Kidney epithelial cell (primary cell): ENCODE results near the gene CES3. TPM values are rescaled to one million over a fixed set of nuclear protein-coding genes. Genes with fewer than 3 reads are reported as not detected.

Experiments used
- DNase-seq: peaks from one replicate; pipeline ENCODE4 v3.0.0-alpha.2; 2010; ENCODE audit warnings: low read depth
- H3K27me3 ChIP-seq: 2 replicates; pipeline ENCODE4 v1.6.0; 2011; ENCODE audit warnings: low read length; ENCODE audit not compliant: control insufficient read depth, insufficient read depth
- H3K36me3 ChIP-seq: 2 replicates; pipeline ENCODE4 v1.5.1; 2011; ENCODE audit warnings: low read length; ENCODE audit not compliant: control insufficient read depth, insufficient read depth
- H3K4me3 ChIP-seq: 2 replicates; pipeline ENCODE4 v1.5.1; 2011; ENCODE audit warnings: low read depth, mild to moderate bottlenecking, control low read depth, low read length
- total RNA-seq: library from RNA; depleted of rRNA; stranded (reverse); fragments of >200 nt; gene quantifications from 2 replicates; pipeline ENCODE4 v1.2.3, GENCODE V29; 2015
- TF ChIP-seq, protein P1 (sequence below): IDR thresholded peaks from 2 replicates; pipeline ENCODE4 v1.5.1; 2011; ENCODE audit warnings: mild to moderate bottlenecking, moderate library complexity, low read length, control low read depth, inconsistent platforms; ENCODE audit not compliant: insufficient read depth, poor library complexity, severe bottlenecking

The CES3 gene
- total RNA-seq, 1 donor from 2014 or later: not detected

DNA sequence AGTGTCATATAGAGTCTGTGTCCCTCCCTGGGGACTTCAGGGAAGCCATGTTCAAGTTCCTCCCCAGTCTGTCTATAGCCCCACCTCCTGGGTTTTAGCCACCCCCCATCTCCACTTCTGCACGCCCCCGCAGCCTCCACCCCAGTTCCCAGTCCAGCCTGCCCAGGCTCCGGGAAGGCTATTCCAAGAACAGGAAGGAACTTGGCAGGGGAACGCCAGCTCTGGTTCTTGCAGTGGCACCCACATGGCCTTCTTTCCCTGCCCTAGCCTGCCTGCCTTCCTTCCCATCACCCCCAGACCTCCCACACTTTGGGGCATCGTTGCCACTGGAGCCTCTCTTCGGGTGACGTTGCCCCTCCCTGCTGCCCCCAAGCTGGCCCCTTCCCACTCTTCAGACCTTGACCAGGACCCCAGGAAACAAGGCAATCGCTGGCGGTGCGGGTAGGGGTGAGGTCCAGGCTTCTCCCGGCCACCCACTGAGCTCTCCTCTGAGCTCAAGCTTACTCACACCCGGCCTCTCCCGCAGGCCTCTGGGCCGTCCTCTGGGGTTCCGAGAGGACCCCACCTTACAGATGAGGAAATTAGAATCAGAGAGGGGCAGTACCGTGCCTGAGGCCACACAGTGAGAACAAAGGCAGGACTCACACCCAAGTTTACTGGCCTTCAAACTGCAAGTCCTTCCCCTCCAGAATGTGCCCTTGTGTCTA, 18.1 kb downstream of the CES3 start:
- no peak for DNase-seq
- no peaks in the 10 kb centered on the region for H3K36me3 ChIP-seq
- TF ChIP-seq, protein P1, sequence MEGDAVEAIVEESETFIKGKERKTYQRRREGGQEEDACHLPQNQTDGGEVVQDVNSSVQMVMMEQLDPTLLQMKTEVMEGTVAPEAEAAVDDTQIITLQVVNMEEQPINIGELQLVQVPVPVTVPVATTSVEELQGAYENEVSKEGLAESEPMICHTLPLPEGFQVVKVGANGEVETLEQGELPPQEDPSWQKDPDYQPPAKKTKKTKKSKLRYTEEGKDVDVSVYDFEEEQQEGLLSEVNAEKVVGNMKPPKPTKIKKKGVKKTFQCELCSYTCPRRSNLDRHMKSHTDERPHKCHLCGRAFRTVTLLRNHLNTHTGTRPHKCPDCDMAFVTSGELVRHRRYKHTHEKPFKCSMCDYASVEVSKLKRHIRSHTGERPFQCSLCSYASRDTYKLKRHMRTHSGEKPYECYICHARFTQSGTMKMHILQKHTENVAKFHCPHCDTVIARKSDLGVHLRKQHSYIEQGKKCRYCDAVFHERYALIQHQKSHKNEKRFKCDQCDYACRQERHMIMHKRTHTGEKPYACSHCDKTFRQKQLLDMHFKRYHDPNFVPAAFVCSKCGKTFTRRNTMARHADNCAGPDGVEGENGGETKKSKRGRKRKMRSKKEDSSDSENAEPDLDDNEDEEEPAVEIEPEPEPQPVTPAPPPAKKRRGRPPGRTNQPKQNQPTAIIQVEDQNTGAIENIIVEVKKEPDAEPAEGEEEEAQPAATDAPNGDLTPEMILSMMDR: no peak
- H3K27me3 ChIP-seq: no peaks in the 10 kb centered on the region
- H3K4me3 ChIP-seq: no peak overlapping the region

DNA sequence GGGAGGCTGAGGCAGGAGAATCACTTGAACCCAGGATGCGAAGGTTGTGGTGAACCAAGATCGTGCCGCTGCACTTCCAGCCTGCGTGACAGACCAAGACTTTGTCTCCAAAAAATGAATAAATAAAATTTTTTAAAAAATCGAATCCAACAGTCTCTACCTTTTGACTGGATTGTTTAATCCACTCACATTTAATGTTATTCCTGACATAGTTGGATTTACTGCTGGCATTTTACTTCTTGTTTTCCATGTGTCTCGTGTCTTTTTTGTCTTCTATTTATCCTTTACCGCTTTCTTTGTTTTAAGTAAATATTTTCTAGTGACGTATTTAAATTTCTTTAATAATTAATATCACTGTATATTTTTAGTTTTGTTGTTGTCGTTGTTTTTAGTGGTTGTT, 22.0 kb downstream of the CES3 start:
- DNase-seq: no peak
- TF ChIP-seq, protein P1: no peak
- Histone ChIP-seq H3K36me3 (no peaks in the 10 kb centered on the region), H3K4me3 (no peak overlapping the region), H3K27me3 (no peaks in the 10 kb centered on the region)

DNA sequence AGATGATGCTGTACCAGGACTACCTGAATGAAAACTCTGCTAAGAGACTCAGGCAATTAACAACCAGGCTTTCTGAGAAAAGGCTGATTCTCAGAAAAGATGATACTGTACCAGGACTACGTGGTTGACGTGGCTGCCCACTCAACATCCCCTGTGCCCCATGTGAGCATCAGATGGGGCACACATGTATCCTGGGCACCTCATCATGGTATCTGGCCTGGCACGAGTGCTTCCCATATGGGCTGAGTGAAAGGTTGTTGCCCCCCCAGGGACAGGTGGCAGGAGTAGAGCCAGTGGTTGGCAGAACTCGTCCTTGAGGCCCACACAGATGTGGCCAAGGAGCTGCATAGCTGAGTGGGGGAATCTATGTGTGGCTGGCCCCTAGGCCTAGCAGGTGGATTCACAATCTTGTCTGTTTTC, 23.8 kb downstream of the CES3 start:
- TF ChIP-seq, protein P1: no peak
- Histone ChIP-seq H3K4me3 (no peak overlapping the region), H3K36me3 (no peaks in the 10 kb centered on the region), H3K27me3 (no peaks in the 10 kb centered on the region)
- no peak for DNase-seq

GRCh38 chr16:66986559-66986958, 25.5 kb downstream of the CES3 start:
- no peak for DNase-seq

GRCh38 chr16:66988197-66988788, 27.2 kb downstream of the CES3 start, which contains the start of gene CES4A:
CES4A (plus strand) TSS chr16:66988589; CDS start chr16:66988773, 184 bp downstream.
- no peak within 1 kb of the TSS for H3K4me3 ChIP-seq
- no peaks in the 10 kb centered on the region for H3K27me3 ChIP-seq
- TF ChIP-seq, protein P1: no peak
- DNase-seq: peak; percentile 90
- H3K36me3 ChIP-seq: no peaks in the 10 kb centered on the region

More at GRCh38 chr16:66986559-66986958, 25.5 kb downstream of the CES3 start:
- TF ChIP-seq, protein P1: no peak
- Histone ChIP-seq H3K27me3 (no peaks in the 10 kb centered on the region), H3K36me3 (no peaks in the 10 kb centered on the region), H3K4me3 (no peak overlapping the region)
